Type B pancreatic cell (in vitro differentiated cells): ENCODE data around the gene OR11H7. TPM values are rescaled to one million over a fixed set of nuclear protein-coding genes. Genes with fewer than 3 reads are reported as not detected.
"Not testable (repeated sequence)": the region's sequence is repeated elsewhere in the genome, so short reads cannot be mapped to it uniquely, and the experiment has no call there.

Source experiments
- DNase-seq: peaks from one replicate; pipeline ENCODE4 v3.0.0; 2021; ENCODE audit warnings: mixed read lengths; ENCODE audit not compliant: unreplicated experiment; ENCODE audit errors: extremely low spot score
- H3K27ac Mint-ChIP-seq: 2 replicates; pipeline ENCODE4 v1.8.0; 2021; ENCODE audit warnings: mild to moderate bottlenecking, mixed read lengths
- H3K27me3 Mint-ChIP-seq: 2 replicates; pipeline ENCODE4 v1.8.0; 2021; ENCODE audit warnings: mixed read lengths
- H3K36me3 Mint-ChIP-seq: 2 replicates; pipeline ENCODE4 v1.8.0; 2021; ENCODE audit warnings: mixed read lengths
- H3K4me1 Mint-ChIP-seq: one replicate; pipeline ENCODE4 v1.8.0; 2021; ENCODE audit warnings: mixed read lengths; ENCODE audit not compliant: unreplicated experiment
- H3K4me3 Mint-ChIP-seq: 2 replicates; pipeline ENCODE4 v1.8.0; 2021; ENCODE audit warnings: mild to moderate bottlenecking, mixed read lengths
- H3K9me3 Mint-ChIP-seq: 2 replicates; pipeline ENCODE4 v1.8.0; 2021; ENCODE audit warnings: mixed read lengths
- CTCF ChIP-seq: fragments of 200-600 bp; sonication (generic); conservative IDR thresholded peaks from 2 replicates; pipeline ENCODE4 v1.5.0; 2021; ENCODE audit warnings: antibody characterized with exemption, mild to moderate bottlenecking
- total RNA-seq: library from RNA; stranded (reverse); gene quantifications from 2 replicates; pipeline ENCODE4 v1.2.1, GENCODE V29; 2021; ENCODE audit warnings: low replicate concordance

OR11H7 gene
- total RNA-seq, 1 donor from 2014 or later: not detected

DNA sequence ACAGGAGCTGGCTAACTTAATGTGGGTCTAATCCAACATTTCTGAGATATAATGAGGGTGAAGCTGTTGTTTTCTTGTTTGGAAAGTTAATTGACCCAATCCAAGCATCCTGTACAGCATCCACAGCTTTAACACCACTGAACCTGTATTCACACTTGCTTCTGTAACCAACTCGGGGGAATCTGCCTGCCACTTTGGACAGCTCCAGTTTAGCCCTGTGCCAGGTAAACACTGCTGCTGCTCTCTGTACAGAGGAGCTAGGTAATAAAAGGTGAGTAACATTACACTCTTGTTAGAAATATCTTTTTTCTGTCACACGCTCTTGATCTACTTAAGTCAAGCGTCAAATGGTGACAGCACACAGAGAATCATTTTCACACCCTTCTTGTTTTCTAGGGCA, 37.4 kb upstream of the OR11H7 start:
- H3K27ac Mint-ChIP-seq: no peak overlapping the region
- H3K9me3 Mint-ChIP-seq: peaks cover 7% of the 10 kb centered on the region

GRCh38 chr14:20194101-20194500, 34.7 kb upstream of the OR11H7 start:
- Mint-ChIP-seq H3K4me1 (no peaks in the 10 kb centered on the region), H3K36me3 (no peaks in the 10 kb centered on the region), H3K27ac (no peak overlapping the region), H3K9me3 (peaks cover 4% of the 10 kb centered on the region), H3K4me3 (no peak overlapping the region), H3K27me3 (no peaks in the 10 kb centered on the region)
- DNase-seq: no peak
- no peak for TF ChIP-seq CTCF

More for the DNA sequence above, 37.4 kb upstream of the OR11H7 start:
- no peak overlapping the region for H3K4me3 Mint-ChIP-seq
- DNase-seq: no peak
- H3K4me1 Mint-ChIP-seq: no peaks in the 10 kb centered on the region
- TF ChIP-seq CTCF: no peak
- H3K27me3 Mint-ChIP-seq: no peaks in the 10 kb centered on the region
- no peaks in the 10 kb centered on the region for H3K36me3 Mint-ChIP-seq

- not testable (repeated sequence) for H3K9me3 Mint-ChIP-seq, H3K36me3 Mint-ChIP-seq, H3K4me1 Mint-ChIP-seq, H3K27me3 Mint-ChIP-seq, DNase-seq, H3K27ac Mint-ChIP-seq, H3K4me3 Mint-ChIP-seq
These were observed 33.6 kb upstream of the OR11H7 start for GRCh38 chr14:20195170-20195569.

DNA sequence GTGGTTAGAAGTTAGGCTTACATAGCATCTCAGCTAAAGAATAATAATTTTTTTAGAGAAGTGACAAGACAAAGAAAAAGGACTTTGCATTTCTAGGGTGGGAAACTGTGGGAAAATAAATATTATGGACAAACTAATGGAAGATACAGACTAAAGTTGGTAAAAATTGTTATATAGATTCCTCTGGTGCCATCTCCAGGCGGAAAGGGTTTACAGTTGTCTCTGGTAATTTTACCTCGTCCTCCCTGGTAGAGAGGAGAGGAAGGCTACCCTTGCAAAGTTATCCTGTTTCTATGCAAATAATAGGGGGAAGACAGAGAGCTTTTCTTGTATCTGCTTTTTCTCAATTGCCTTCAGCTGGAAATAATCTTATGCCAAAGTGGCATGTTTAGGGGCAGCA, 32.9 kb upstream of the OR11H7 start:
- no peak for TF ChIP-seq CTCF
- Mint-ChIP-seq H3K9me3 (peaks cover 3% of the 10 kb centered on the region), H3K4me1 (no peaks in the 10 kb centered on the region), H3K27me3 (no peaks in the 10 kb centered on the region), H3K27ac (no peak overlapping the region), H3K36me3 (no peaks in the 10 kb centered on the region), H3K4me3 (no peak overlapping the region)
- no peak for DNase-seq

GRCh38 chr14:20197459-20197858, 31.3 kb upstream of the OR11H7 start:
- no peak for DNase-seq
- no peaks in the 10 kb centered on the region for H3K27me3 Mint-ChIP-seq
- no peaks in the 10 kb centered on the region for H3K36me3 Mint-ChIP-seq
- no peak overlapping the region for H3K4me3 Mint-ChIP-seq
- H3K27ac Mint-ChIP-seq: no peak overlapping the region
- H3K9me3 Mint-ChIP-seq: peaks cover 8% of the 10 kb centered on the region
- H3K4me1 Mint-ChIP-seq: no peaks in the 10 kb centered on the region
- TF ChIP-seq CTCF: no peak

DNA sequence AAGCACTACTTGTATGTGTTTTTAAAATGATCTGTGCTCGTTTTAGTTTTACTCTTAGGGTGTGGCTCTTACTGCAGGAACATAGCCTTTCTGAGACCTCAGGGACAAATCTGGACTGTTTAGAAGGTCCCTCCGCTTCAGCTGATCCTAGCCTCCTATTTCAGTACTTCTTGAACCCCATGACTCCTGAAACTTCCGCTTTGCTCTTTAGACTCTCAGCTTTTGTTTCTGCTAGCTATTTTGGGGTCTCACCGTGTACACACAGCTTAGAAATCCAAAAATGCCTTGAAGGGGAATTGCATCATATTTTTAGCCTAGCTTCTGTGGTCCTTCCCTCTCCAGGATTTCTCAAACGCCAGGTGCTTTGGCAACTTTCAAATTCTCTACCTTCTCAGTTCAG, 29.8 kb upstream of the OR11H7 start:
- H3K27me3 Mint-ChIP-seq: no peaks in the 10 kb centered on the region
- no peak overlapping the region for H3K4me3 Mint-ChIP-seq
- no peak overlapping the region for H3K27ac Mint-ChIP-seq
- no peaks in the 10 kb centered on the region for H3K4me1 Mint-ChIP-seq
- peaks cover 8% of the 10 kb centered on the region for H3K9me3 Mint-ChIP-seq
- DNase-seq: no peak
- no peak for TF ChIP-seq CTCF
- H3K36me3 Mint-ChIP-seq: no peaks in the 10 kb centered on the region
